HFFc6 (cell line): ENCODE results near the gene STAP2. TPM values are rescaled to one million over a fixed set of nuclear protein-coding genes. Genes with fewer than 3 reads are reported as not detected.

ENCODE experiments used
- DNase-seq: peaks from one replicate; pipeline ENCODE4 v3.0.0-alpha.2; 2018
- H3K27ac Mint-ChIP-seq: 2 replicates; pipeline ENCODE4 v1.8.0; 2020; ENCODE audit warnings: mild to moderate bottlenecking, mixed read lengths
- H3K27me3 Mint-ChIP-seq: 2 replicates; pipeline ENCODE4 v1.8.0; 2021; ENCODE audit warnings: mild to moderate bottlenecking, moderate library complexity, mixed read lengths; ENCODE audit not compliant: insufficient read depth
- H3K36me3 Mint-ChIP-seq: 2 replicates; pipeline ENCODE4 v1.8.0; 2021; ENCODE audit warnings: low read depth, mixed read lengths
- H3K4me1 Mint-ChIP-seq: 2 replicates; pipeline ENCODE4 v1.8.0; 2020; ENCODE audit warnings: low read depth, mixed read lengths
- H3K4me3 Mint-ChIP-seq: 2 replicates; pipeline ENCODE4 v1.8.0; 2020; ENCODE audit warnings: mild to moderate bottlenecking, moderate library complexity, mixed read lengths
- H3K9me3 Mint-ChIP-seq: 2 replicates; pipeline ENCODE4 v1.8.0; 2020; ENCODE audit warnings: mild to moderate bottlenecking, mixed read lengths
- CTCF ChIP-seq: fragments of 200-600 bp; sonication (generic); IDR thresholded peaks from 2 replicates; pipeline ENCODE4 v1.5.0; 2021; ENCODE audit warnings: antibody characterized with exemption, mild to moderate bottlenecking
- total RNA-seq, 6 experiments: library from RNA; stranded (reverse); fragmentation: NEBNext Ultra II Directional; extraction: Animal tissue kit (Norgen Biotek cat#: 25700); gene quantifications; 2 replicates in 1 of 6; 3 replicates in 5 of 6; pipeline ENCODE4 v1.2.3, GENCODE V29; 2021

STAP2 gene
- total RNA-seq, 6 experiments from 2014 or later: 0.24 to 2.7 (median 1.9) TPM

DNA sequence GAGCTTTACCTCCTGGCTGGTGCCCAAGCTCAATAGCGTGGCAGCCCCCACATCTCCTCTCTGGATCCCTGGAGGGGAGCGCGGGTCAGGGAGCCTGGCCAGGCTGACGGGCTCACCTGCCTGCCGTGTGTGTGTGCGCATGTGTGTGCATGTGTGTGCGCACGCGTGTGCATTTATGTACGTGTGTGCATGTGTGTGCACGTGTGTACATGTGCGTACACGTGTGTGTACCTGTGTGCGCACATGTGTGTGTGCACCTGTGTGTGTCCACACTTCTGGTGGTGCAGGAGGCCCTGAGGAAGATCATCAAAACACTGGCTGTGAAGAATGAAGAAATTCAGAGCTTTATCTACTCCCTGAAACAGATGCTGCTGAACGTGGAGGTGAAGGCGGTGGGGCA, 33.0 kb downstream of the STAP2 start:
- Mint-ChIP-seq H3K27ac (no peak overlapping the region), H3K4me1 (no peaks in the 10 kb centered on the region), H3K27me3 (peaks cover 2% of the 10 kb centered on the region), H3K9me3 (no peaks in the 10 kb centered on the region), H3K4me3 (peak overlapping the region; percentile 64), H3K36me3 (peaks cover 5% of the 10 kb centered on the region; the same call in 1 of the 2 replicates)
- DNase-seq: no peak
- TF ChIP-seq CTCF: no peak

- Mint-ChIP-seq H3K27me3 (peaks cover 2% of the 10 kb centered on the region), H3K36me3 (peaks cover 5% of the 10 kb centered on the region; the same call in 1 of the 2 replicates), H3K4me1 (no peaks in the 10 kb centered on the region), H3K9me3 (no peaks in the 10 kb centered on the region), H3K4me3 (peak overlapping the region; percentile 64), H3K27ac (no peak overlapping the region)
- TF ChIP-seq CTCF: no peak
- no peak for DNase-seq
These were observed 33.4 kb downstream of the STAP2 start for GRCh38 chr19:4305257-4305612.

- Mint-ChIP-seq H3K27ac (no peak within 1 kb of the TSS), H3K27me3 (peaks cover 2% of the 10 kb centered on the region), H3K9me3 (no peaks in the 10 kb centered on the region), H3K4me1 (no peaks in the 10 kb centered on the region), H3K4me3 (peak within 1 kb of the TSS; percentile 64), H3K36me3 (peaks cover 5% of the 10 kb centered on the region; the same call in 1 of the 2 replicates)
- DNase-seq: peak; percentile 50
- TF ChIP-seq CTCF: no peak
These were observed 33.9 kb downstream of the STAP2 start, which contains the start of gene FSD1 for GRCh38 chr19:4304538-4305256. Gene FSD1 (plus strand): TSS chr19:4304598. CDS start chr19:4304747, 149 bp downstream.

DNA sequence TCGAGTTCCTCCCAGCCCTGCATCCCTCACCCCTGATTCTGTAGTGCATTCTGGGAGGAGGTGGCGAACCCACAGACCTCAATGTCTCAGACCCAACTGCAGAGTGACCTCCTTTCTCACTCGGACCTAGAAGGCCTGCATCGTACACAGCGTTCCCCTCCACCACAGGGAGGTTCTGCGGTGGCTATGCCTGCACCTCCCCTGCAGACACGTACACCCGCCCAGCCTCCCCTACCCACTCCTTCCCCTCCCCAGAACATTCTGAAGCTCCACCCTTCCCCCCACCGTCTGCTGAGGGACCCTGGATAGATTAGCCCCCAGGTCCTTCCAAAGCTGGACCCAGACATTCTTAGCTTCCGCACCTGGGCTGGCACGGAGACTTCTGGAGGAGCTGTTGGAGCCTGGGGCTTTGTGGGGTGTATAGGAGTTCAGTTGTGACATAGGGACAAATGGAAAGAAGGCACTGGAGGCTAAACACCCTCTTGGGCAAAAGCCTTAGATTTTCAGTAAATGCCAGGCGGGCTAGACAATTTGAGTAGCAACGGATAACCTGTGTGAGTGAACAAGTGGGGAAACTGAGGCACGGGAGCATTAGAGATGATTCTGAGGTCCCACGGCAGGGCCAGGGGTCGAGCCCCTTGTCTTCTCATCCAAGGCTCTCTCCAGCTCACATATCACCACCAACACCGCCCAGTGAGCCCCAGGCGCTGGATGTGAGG, 34.6 kb downstream of the STAP2 start:
- Mint-ChIP-seq H3K27me3 (peaks cover 2% of the 10 kb centered on the region), H3K9me3 (no peaks in the 10 kb centered on the region), H3K4me1 (no peaks in the 10 kb centered on the region), H3K4me3 (peak overlapping the region; percentile 58), H3K27ac (no peak overlapping the region), H3K36me3 (peaks cover 5% of the 10 kb centered on the region; the same call in 1 of the 2 replicates)
- no peak for TF ChIP-seq CTCF
- no peak for DNase-seq

DNA sequence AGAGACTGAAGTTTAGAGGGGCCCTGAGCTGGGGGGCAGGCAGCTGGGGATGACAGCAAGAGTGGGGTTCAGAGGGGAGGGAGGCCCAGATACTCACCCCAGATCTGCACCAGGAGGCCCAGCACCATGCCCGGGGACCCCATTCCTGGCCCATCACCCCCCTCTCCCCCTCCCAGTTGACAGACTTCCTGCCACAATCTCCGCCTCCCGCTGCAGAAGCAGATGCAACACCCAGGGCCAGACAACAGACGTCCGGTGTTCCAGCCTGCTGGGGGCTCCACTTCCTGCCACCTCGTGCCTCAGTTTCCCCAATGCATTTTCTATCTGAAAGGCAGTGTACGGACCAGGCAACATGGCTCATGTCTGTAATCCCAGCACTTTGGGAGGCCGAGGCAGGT, 36.4 kb downstream of the STAP2 start, which contains the start of gene TMIGD2:
Gene TMIGD2 (minus strand): TSS at position 147 of the 398 bp plus-strand sequence. CDS start 4 bp downstream, at position 143.
- H3K9me3 Mint-ChIP-seq: no peaks in the 10 kb centered on the region
- TF ChIP-seq CTCF: no peak
- peaks cover 5% of the 10 kb centered on the region; the same call in 1 of the 2 replicates for H3K36me3 Mint-ChIP-seq
- H3K27me3 Mint-ChIP-seq: peaks cover 2% of the 10 kb centered on the region
- H3K4me3 Mint-ChIP-seq: no peak within 1 kb of the TSS
- no peak within 1 kb of the TSS for H3K27ac Mint-ChIP-seq
- DNase-seq: no peak
- no peaks in the 10 kb centered on the region for H3K4me1 Mint-ChIP-seq
